HG03432 (cell line): Measurements from ENCODE around the gene FRZB.
A peak's percentile ranks its signal among the peaks of the same experiment; 100 is the strongest.
"Not testable (repeated sequence)": the region's sequence is repeated elsewhere in the genome, so short reads cannot be mapped to it uniquely, and the experiment has no call there.

Experiments
- ATAC-seq: cut with Tn5 transposase; IDR thresholded peaks from one replicate; pipeline ENCODE4 v1.9.1; 2021; ENCODE audit warnings: mild to moderate bottlenecking, moderate library complexity; ENCODE audit not compliant: unreplicated experiment

Gene FRZB

GRCh38 chr2:182866461-182867406, at the start of gene FRZB:
TSS of gene FRZB (minus strand) at chr2:182866637. CDS start at chr2:182866552, 85 bp downstream.
- no peak for ATAC-seq

GRCh38 chr2:182915369-182916326, 49.2 kb upstream of the FRZB start:
- no peak for ATAC-seq

GRCh38 chr2:182914852-182915251, 48.4 kb upstream of the FRZB start:
- ATAC-seq = no peak

- ATAC-seq = no peak
Observed at GRCh38 chr2:182913064-182913463, 46.6 kb upstream of the FRZB start.

- ATAC-seq = no peak
Observed at GRCh38 chr2:182912518-182912915, 46.1 kb upstream of the FRZB start.

GRCh38 chr2:182911813-182912517, 45.5 kb upstream of the FRZB start:
- ATAC-seq = no peak

- ATAC-seq = no peak
Observed at GRCh38 chr2:182910965-182911364, 44.5 kb upstream of the FRZB start.

GRCh38 chr2:182907081-182907830, 40.8 kb upstream of the FRZB start:
- no peak for ATAC-seq

GRCh38 chr2:182906454-182906853, 40.0 kb upstream of the FRZB start:
- ATAC-seq = peak; percentile 55

GRCh38 chr2:182904844-182905243, 38.4 kb upstream of the FRZB start:
- no peak for ATAC-seq

GRCh38 chr2:182903566-182903965, 37.1 kb upstream of the FRZB start:
- ATAC-seq = no peak

- ATAC-seq = no peak
Observed at GRCh38 chr2:182901748-182902147, 35.3 kb upstream of the FRZB start.

GRCh38 chr2:182898718-182899117, 32.3 kb upstream of the FRZB start:
- ATAC-seq = no peak

- ATAC-seq = no peak
Observed at GRCh38 chr2:182897137-182897536, 30.7 kb upstream of the FRZB start.

- ATAC-seq = no peak
Observed at GRCh38 chr2:182895798-182896197, 29.4 kb upstream of the FRZB start.

GRCh38 chr2:182895169-182895568, 28.7 kb upstream of the FRZB start:
- no peak for ATAC-seq

GRCh38 chr2:182894174-182894573, 27.7 kb upstream of the FRZB start:
- ATAC-seq = no peak

GRCh38 chr2:182893666-182894065, 27.2 kb upstream of the FRZB start:
- no peak for ATAC-seq

- not testable (repeated sequence) for ATAC-seq
Observed at GRCh38 chr2:182893035-182893434, 26.6 kb upstream of the FRZB start.

- no peak for ATAC-seq
Observed at GRCh38 chr2:182891611-182892010, 25.2 kb upstream of the FRZB start.
